ENCODE measurements around the gene FANCL. TPM values are rescaled to one million over a fixed set of nuclear protein-coding genes. Genes with fewer than 3 reads are reported as not detected.
"Not testable (repeated sequence)": the region's sequence is repeated elsewhere in the genome, so short reads cannot be mapped to it uniquely, and the experiment has no call there.

FANCL gene
- total RNA-seq, 1 experiment from 2014 or later: 25.7 TPM

DNA sequence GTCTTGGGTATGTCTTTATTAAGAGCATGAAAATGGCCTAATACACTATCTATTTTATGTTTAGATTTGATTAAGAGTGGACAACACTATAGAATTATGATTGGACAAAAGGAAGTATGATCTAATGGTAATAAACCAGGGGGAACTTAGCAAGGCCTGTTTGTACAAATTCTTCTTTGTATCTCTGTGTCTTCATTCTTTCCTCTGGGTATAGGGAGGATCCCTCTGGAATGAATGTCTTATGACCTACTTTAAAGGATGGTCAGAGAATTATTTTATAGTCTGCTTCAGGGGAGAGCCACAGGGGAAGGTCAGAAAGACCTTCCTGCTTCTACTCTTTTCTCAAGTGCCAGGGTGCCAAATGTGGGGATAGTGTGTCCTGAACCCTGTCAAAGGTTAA is 42.8 kb upstream of the FANCL start:
- Histone ChIP-seq H3K27me3 (ENCODE audit: control insufficient read depth, insufficient read depth, low read length) (no peaks in the 10 kb centered on the region; the same call in 1 of the 2 replicates), H3K36me3 (ENCODE audit: control insufficient read depth, insufficient read depth, low read length) (no peaks in the 10 kb centered on the region), H3K4me1 (ENCODE audit: control insufficient read depth, insufficient read depth, low read length) (no peaks in the 10 kb centered on the region), H3K4me3 (ENCODE audit: low read depth in 2 of 2, low read length in 2 of 2) (no peak overlapping the region), H3K27ac (ENCODE audit: low read length) (no peak overlapping the region), H3K9me3 (ENCODE audit: control insufficient read depth, insufficient read depth, low read depth, low read length) (no peaks in the 10 kb centered on the region)
- ATAC-seq (no peak), DNase-seq (ENCODE audit: low read depth, low spot score) (no peak)
- in situ Hi-C loops (cut with HindIII; ENCODE audit: low pct_unique_long_range_greater_than_20kb, low sequenced_read_pairs) (no loop called here), intact Hi-C loops (cut with micrococcal nuclease; ENCODE audit: unreplicated experiment) (no loop called here)
- no TSS peak for BruUV-seq (replicated peaks)
- POLR2A ChIA-PET: no interaction called here
- CTCF ChIA-PET: no interaction called here
- TF ChIP-seq, protein P1, sequence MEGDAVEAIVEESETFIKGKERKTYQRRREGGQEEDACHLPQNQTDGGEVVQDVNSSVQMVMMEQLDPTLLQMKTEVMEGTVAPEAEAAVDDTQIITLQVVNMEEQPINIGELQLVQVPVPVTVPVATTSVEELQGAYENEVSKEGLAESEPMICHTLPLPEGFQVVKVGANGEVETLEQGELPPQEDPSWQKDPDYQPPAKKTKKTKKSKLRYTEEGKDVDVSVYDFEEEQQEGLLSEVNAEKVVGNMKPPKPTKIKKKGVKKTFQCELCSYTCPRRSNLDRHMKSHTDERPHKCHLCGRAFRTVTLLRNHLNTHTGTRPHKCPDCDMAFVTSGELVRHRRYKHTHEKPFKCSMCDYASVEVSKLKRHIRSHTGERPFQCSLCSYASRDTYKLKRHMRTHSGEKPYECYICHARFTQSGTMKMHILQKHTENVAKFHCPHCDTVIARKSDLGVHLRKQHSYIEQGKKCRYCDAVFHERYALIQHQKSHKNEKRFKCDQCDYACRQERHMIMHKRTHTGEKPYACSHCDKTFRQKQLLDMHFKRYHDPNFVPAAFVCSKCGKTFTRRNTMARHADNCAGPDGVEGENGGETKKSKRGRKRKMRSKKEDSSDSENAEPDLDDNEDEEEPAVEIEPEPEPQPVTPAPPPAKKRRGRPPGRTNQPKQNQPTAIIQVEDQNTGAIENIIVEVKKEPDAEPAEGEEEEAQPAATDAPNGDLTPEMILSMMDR (IDR thresholded peaks at IDR 0.05): no peak
- no peak for TF ChIP-seq TCF7L2 (IDR thresholded peaks at IDR 0.05; ENCODE audit: low read depth, low read length)
- TF ChIP-seq, protein P2, sequence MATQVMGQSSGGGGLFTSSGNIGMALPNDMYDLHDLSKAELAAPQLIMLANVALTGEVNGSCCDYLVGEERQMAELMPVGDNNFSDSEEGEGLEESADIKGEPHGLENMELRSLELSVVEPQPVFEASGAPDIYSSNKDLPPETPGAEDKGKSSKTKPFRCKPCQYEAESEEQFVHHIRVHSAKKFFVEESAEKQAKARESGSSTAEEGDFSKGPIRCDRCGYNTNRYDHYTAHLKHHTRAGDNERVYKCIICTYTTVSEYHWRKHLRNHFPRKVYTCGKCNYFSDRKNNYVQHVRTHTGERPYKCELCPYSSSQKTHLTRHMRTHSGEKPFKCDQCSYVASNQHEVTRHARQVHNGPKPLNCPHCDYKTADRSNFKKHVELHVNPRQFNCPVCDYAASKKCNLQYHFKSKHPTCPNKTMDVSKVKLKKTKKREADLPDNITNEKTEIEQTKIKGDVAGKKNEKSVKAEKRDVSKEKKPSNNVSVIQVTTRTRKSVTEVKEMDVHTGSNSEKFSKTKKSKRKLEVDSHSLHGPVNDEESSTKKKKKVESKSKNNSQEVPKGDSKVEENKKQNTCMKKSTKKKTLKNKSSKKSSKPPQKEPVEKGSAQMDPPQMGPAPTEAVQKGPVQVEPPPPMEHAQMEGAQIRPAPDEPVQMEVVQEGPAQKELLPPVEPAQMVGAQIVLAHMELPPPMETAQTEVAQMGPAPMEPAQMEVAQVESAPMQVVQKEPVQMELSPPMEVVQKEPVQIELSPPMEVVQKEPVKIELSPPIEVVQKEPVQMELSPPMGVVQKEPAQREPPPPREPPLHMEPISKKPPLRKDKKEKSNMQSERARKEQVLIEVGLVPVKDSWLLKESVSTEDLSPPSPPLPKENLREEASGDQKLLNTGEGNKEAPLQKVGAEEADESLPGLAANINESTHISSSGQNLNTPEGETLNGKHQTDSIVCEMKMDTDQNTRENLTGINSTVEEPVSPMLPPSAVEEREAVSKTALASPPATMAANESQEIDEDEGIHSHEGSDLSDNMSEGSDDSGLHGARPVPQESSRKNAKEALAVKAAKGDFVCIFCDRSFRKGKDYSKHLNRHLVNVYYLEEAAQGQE (IDR thresholded peaks at IDR 0.05; ENCODE audit: insufficient read depth in 1 of 2, low read depth in 2 of 2, low read length in 1 of 2): no peak
- TF ChIP-seq POLR2AphosphoS5 (IDR thresholded peaks at IDR 0.05; ENCODE audit: low read depth, low read length): no peak
- TF ChIP-seq SIN3A (IDR thresholded peaks at IDR 0.05; ENCODE audit: borderline replicate concordance, insufficient read depth, low read depth, low read length): no peak

DNA sequence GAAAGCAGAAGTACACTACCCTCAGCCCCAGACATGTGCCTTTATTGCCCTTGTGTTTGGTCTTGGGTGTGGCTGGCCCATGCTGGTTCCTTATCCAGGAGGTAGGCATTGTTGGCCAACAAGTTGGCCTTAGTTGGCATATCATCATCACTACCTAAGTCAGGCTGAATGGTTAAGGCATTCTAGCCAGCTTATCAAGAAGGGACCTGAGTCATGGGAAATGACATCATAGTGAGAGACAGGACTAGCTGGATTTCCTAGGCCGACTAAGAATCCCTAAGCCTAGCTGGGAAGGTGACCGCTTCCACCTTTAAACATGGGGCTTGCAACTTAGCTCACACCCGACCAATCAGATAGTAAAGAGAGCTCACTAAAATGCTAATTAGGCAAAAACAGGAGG is 34.0 kb upstream of the FANCL start:
- not testable (repeated sequence) for H3K36me3 ChIP-seq (ENCODE audit: control insufficient read depth, insufficient read depth, low read length)

DNA sequence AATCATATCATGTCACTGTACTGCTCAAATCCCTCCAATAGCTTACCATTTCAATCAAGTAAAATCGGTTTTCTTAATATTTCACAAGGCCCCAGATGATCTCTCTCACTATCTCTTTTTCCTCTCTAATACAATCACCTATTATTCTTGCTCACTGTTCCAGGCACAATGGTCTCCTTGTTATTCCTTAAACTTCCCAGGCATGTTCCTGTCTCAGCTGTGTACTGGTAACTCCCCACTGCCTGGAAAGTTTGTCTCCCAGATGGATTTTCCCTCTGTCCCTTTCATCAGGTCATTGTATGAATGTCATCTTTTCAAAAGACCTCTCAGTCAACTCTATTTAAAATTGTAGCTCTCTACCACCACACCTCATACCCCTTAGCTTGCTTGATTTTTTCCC is 30.7 kb upstream of the FANCL start:
- intact Hi-C loops (cut with micrococcal nuclease; ENCODE audit: unreplicated experiment): no loop called here
- TF ChIP-seq SIN3A (IDR thresholded peaks at IDR 0.05; ENCODE audit: borderline replicate concordance, insufficient read depth, low read depth, low read length) (no peak), POLR2AphosphoS5 (IDR thresholded peaks at IDR 0.05; ENCODE audit: low read depth, low read length) (no peak), TCF7L2 (IDR thresholded peaks at IDR 0.05; ENCODE audit: low read depth, low read length) (no peak)
- TF ChIP-seq, protein P1 (IDR thresholded peaks at IDR 0.05): no peak
- TF ChIP-seq, protein P2 (IDR thresholded peaks at IDR 0.05; ENCODE audit: insufficient read depth in 1 of 2, low read depth in 2 of 2, low read length in 1 of 2): no peak
- DNase-seq (ENCODE audit: low read depth, low spot score): no peak
- no TSS peak for BruUV-seq (replicated peaks)
- ChIA-PET POLR2A (no interaction called here), CTCF (no interaction called here)
- Histone ChIP-seq H3K27ac (ENCODE audit: low read length) (no peak overlapping the region), H3K4me1 (ENCODE audit: control insufficient read depth, insufficient read depth, low read length) (no peaks in the 10 kb centered on the region), H3K27me3 (ENCODE audit: control insufficient read depth, insufficient read depth, low read length) (no peaks in the 10 kb centered on the region; the same call in 1 of the 2 replicates), H3K9me3 (ENCODE audit: control insufficient read depth, insufficient read depth, low read depth, low read length) (no peaks in the 10 kb centered on the region), H3K4me3 (ENCODE audit: low read depth in 2 of 2, low read length in 2 of 2) (no peak overlapping the region), H3K36me3 (ENCODE audit: control insufficient read depth, insufficient read depth, low read length) (no peaks in the 10 kb centered on the region)
- in situ Hi-C loops (cut with HindIII; ENCODE audit: low pct_unique_long_range_greater_than_20kb, low sequenced_read_pairs): no loop called here
- ATAC-seq: no peak

More for the DNA sequence above, 34.0 kb upstream of the FANCL start:
- H3K27ac ChIP-seq (ENCODE audit: low read length); H3K4me3 ChIP-seq (ENCODE audit: low read depth in 2 of 2, low read length in 2 of 2); H3K27me3 ChIP-seq (ENCODE audit: control insufficient read depth, insufficient read depth, low read length); ATAC-seq; in situ Hi-C loops (cut with HindIII; ENCODE audit: low pct_unique_long_range_greater_than_20kb, low sequenced_read_pairs); intact Hi-C loops (cut with micrococcal nuclease; ENCODE audit: unreplicated experiment); DNase-seq (ENCODE audit: low read depth, low spot score); CTCF ChIA-PET; POLR2A ChIA-PET; H3K9me3 ChIP-seq (ENCODE audit: control insufficient read depth, insufficient read depth, low read depth, low read length); H3K4me1 ChIP-seq (ENCODE audit: control insufficient read depth, insufficient read depth, low read length); BruUV-seq (replicated peaks): not testable (repeated sequence)
